ENCODE data around the gene EGF. TPM values are rescaled to one million over a fixed set of nuclear protein-coding genes. Genes with fewer than 3 reads are reported as not detected.
A peak's percentile ranks its signal among the peaks of the same experiment; 100 is the strongest.

Gene EGF
- total RNA-seq, 5 donors from 2014 or later (not counting 1 experiment from before 2014, with no cell fraction given): 0.20 TPM; not detected in 4

DNA sequence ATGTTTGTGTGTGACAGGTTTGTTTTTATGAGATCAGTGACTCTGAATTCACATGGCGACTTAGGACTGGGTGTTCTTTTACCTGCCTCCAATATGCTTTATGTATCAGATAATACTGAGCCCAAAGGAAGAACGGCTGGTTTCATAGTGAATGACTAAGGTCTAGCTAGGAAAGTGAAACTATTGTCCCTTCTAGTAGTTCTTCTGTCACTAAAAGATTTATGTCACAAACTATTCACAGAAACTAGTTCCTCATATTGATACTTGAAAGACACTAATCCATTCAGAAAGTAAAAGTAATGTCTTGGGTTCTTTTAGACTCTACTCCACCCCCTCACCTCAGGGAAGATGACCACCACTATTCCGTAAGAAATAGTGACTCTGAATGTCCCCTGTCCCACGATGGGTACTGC lies 81.7 kb downstream of the EGF start:
- CTCF ChIA-PET: interaction anchor here in 1 of 2 donors (1.1 kb wide), 1 partner anchor 9 kb away, joined by 3 read pairs; no protein-coding TSS in a partner anchor
- no peaks in the 10 kb centered on the region for H3K36me3 ChIP-seq (ENCODE audit: control insufficient read depth in 2 of 2, extremely low read depth in 1 of 2, insufficient read depth in 1 of 2, low read length in 1 of 2)
- Mint-ChIP-seq H3K4me3 (no peak overlapping the region), H3K9me3 (no peaks in the 10 kb centered on the region), H3K36me3 (no peaks in the 10 kb centered on the region), H3K27ac (no peak overlapping the region), H3K27me3 (peaks cover 3 to 7% of the 10 kb centered on the region in 2 donors), H3K4me1 (peaks cover 0 to 9% (median 0%) of the 10 kb centered on the region in 3 donors)
- H3K27ac ChIP-seq (ENCODE audit: low read length): no peak overlapping the region
- ATAC-seq (replicated peaks in 1 of 4): no peak
- no peak for DNase-seq
- no CpG with 5 or more reads among the region's 4 CpGs for WGBS (ENCODE audit: insufficient coverage)
- H3K4me3 ChIP-seq (ENCODE audit: control insufficient read depth in 1 of 2, extremely low read depth in 1 of 2, low read length in 1 of 2): no peak overlapping the region
- POLR2A ChIA-PET: interaction anchor here in 1 of 2 donors (0.6 kb wide), 1 partner anchor 175 kb away, joined by 3 read pairs; no protein-coding TSS in a partner anchor
- no peaks in the 10 kb centered on the region for H3K9me3 ChIP-seq
- H3K27me3 ChIP-seq (replicated peaks in 1 of 2; ENCODE audit: control insufficient read depth in 2 of 2, extremely low read depth in 1 of 2, insufficient read depth in 2 of 2, low read length in 1 of 2): no peaks in the 10 kb centered on the region
- H3K4me1 ChIP-seq (ENCODE audit: control insufficient read depth in 1 of 2, extremely low read depth in 1 of 2, insufficient read depth in 2 of 2, low read length in 2 of 2): no peaks in the 10 kb centered on the region

DNA sequence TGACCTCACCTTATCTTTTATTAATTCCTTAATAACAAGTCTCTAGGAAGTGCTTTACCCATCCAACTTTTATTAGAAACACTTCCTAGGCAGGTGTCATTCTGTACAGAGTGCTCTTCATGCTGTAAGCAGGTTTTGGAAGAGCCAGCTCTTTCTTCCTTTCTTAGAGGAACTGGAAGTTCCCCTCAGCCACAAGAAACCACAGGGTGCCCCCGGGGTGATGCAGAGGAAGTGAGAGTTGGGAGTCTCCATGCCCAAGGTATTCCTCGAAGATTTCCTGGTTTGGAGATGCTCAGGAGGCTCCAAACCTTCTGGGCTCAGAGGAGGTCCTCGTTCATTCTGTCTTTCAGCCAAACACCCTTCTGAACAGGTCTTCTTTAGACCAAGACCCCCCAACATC lies 83.8 kb downstream of the EGF start:
- no peaks in the 10 kb centered on the region for H3K36me3 Mint-ChIP-seq
- Histone ChIP-seq H3K27me3 (replicated peaks in 1 of 2; ENCODE audit: control insufficient read depth in 2 of 2, extremely low read depth in 1 of 2, insufficient read depth in 2 of 2, low read length in 1 of 2) (peaks cover 0 to 3% of the 10 kb centered on the region in 2 experiments), H3K36me3 (ENCODE audit: control insufficient read depth in 2 of 2, extremely low read depth in 1 of 2, insufficient read depth in 1 of 2, low read length in 1 of 2) (no peaks in the 10 kb centered on the region), H3K27ac (ENCODE audit: low read length) (no peak overlapping the region), H3K4me3 (ENCODE audit: control insufficient read depth in 1 of 2, extremely low read depth in 1 of 2, low read length in 1 of 2) (no peak overlapping the region), H3K4me1 (ENCODE audit: control insufficient read depth in 1 of 2, extremely low read depth in 1 of 2, insufficient read depth in 2 of 2, low read length in 2 of 2) (no peaks in the 10 kb centered on the region), H3K9me3 (no peaks in the 10 kb centered on the region)
- H3K9me3 Mint-ChIP-seq: no peaks in the 10 kb centered on the region
- no peak overlapping the region for H3K27ac Mint-ChIP-seq
- DNase-seq (peak in 1 of 35 experiments; percentile 4), ATAC-seq (replicated peaks in 1 of 4) (no peak)
- peaks cover 0 to 2% (median 0%) of the 10 kb centered on the region in 3 donors for H3K4me1 Mint-ChIP-seq
- peaks cover 3 to 11% of the 10 kb centered on the region in 2 donors for H3K27me3 Mint-ChIP-seq
- CTCF ChIA-PET: interaction anchor here (0.7 to 8.6 kb wide), 6 partner anchors 515 to 1136 kb away, joined by 3 to 86 read pairs (median 13); no protein-coding TSS in a partner anchor
- POLR2A ChIA-PET: no interaction called here
- H3K4me3 Mint-ChIP-seq: no peak overlapping the region
- no CpG with 5 or more reads among the region's 3 CpGs for WGBS (ENCODE audit: insufficient coverage)

DNA sequence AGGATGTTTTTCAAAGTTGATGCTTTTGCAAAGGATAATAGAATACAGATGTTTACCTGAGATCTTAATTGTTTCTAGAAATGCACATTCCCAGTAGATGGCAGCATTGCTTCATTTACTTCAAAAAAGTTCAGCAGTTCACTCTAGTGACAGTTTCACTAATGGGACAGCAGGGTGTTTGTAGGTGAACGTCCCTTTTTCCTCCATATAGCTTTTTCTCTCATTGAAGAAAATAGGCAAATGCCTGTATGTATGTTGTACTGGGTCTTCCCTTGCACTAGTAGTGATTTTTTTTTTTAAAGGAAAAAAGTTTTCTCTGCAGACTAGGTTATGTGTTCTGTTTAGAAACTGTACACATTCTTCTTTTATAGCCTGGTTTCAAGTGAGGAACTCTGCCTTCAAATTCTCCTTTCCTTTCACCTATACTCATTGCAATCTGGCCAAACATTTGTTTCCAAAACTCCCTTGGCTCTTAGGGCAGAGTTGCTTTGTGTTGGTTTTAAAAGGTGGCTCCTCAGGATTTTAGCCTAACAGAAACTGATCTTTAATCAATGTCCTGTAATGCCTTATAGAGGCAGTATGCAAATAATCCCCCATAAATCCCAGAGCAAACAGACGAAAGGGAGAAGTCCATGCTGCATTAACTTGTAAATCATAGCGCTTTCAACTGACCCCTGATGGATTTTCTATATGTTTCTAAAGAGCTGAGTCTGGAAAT lies 86.3 kb downstream of the EGF start:
- no peaks in the 10 kb centered on the region for H3K9me3 Mint-ChIP-seq
- peak in 13 of 35 experiments; percentile 0 to 84 (median 15) for DNase-seq
- POLR2A ChIA-PET: no interaction called here
- H3K36me3 Mint-ChIP-seq: no peaks in the 10 kb centered on the region
- Histone ChIP-seq H3K36me3 (ENCODE audit: control insufficient read depth in 2 of 2, extremely low read depth in 1 of 2, insufficient read depth in 1 of 2, low read length in 1 of 2) (no peaks in the 10 kb centered on the region), H3K9me3 (no peaks in the 10 kb centered on the region), H3K4me1 (ENCODE audit: control insufficient read depth in 1 of 2, extremely low read depth in 1 of 2, insufficient read depth in 2 of 2, low read length in 2 of 2) (no peaks in the 10 kb centered on the region), H3K27me3 (replicated peaks in 1 of 2; ENCODE audit: control insufficient read depth in 2 of 2, extremely low read depth in 1 of 2, insufficient read depth in 2 of 2, low read length in 1 of 2) (peaks cover 0 to 3% of the 10 kb centered on the region in 2 experiments), H3K4me3 (ENCODE audit: control insufficient read depth in 1 of 2, extremely low read depth in 1 of 2, low read length in 1 of 2) (no peak overlapping the region), H3K27ac (ENCODE audit: low read length) (no peak overlapping the region)
- ATAC-seq (replicated peaks in 1 of 4): peak; percentile 59 to 80 (median 68)
- WGBS (ENCODE audit: insufficient coverage): no CpG with 5 or more reads among the region's 3 CpGs
- peaks cover 3 to 9% of the 10 kb centered on the region in 2 donors for H3K27me3 Mint-ChIP-seq
- H3K27ac Mint-ChIP-seq: no peak overlapping the region
- CTCF ChIA-PET: interaction anchor here (0.6 to 8.6 kb wide), 13 partner anchors 8 to 929 kb away, joined by 3 to 86 read pairs (median 11); no protein-coding TSS in a partner anchor
- no peak overlapping the region for H3K4me3 Mint-ChIP-seq
- peaks cover 0 to 9% (median 0%) of the 10 kb centered on the region in 3 donors for H3K4me1 Mint-ChIP-seq

DNA sequence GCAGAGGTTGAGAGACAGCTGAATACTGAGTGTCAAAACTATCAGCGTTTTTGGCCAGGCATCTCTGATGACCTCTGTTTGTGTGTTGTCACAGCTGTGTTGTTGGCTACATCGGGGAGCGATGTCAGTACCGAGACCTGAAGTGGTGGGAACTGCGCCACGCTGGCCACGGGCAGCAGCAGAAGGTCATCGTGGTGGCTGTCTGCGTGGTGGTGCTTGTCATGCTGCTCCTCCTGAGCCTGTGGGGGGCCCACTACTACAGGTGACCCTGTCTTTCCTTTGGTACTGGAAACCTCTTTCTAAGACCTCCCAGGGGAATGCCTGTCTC lies 86.9 kb downstream of the EGF start:
- ATAC-seq (replicated peaks in 1 of 4) (no peak), DNase-seq (no peak)
- Histone ChIP-seq H3K27ac (ENCODE audit: low read length) (no peak overlapping the region), H3K4me1 (ENCODE audit: control insufficient read depth in 1 of 2, extremely low read depth in 1 of 2, insufficient read depth in 2 of 2, low read length in 2 of 2) (no peaks in the 10 kb centered on the region), H3K36me3 (ENCODE audit: control insufficient read depth in 2 of 2, extremely low read depth in 1 of 2, insufficient read depth in 1 of 2, low read length in 1 of 2) (no peaks in the 10 kb centered on the region), H3K9me3 (no peaks in the 10 kb centered on the region), H3K4me3 (ENCODE audit: control insufficient read depth in 1 of 2, extremely low read depth in 1 of 2, low read length in 1 of 2) (no peak overlapping the region), H3K27me3 (replicated peaks in 1 of 2; ENCODE audit: control insufficient read depth in 2 of 2, extremely low read depth in 1 of 2, insufficient read depth in 2 of 2, low read length in 1 of 2) (peaks cover 0 to 3% of the 10 kb centered on the region in 2 experiments)
- Mint-ChIP-seq H3K27me3 (peaks cover 3 to 9% of the 10 kb centered on the region in 2 donors), H3K27ac (no peak overlapping the region), H3K4me3 (no peak overlapping the region), H3K9me3 (no peaks in the 10 kb centered on the region), H3K36me3 (no peaks in the 10 kb centered on the region), H3K4me1 (peaks cover 0 to 9% (median 0%) of the 10 kb centered on the region in 3 donors)
- WGBS (ENCODE audit: insufficient coverage): 85% methylated on average over 7 of the region's 9 CpGs
- CTCF ChIA-PET: interaction anchor here (0.6 to 8.6 kb wide), 15 partner anchors 10 to 1427 kb away, joined by 3 to 86 read pairs (median 9); no protein-coding TSS in a partner anchor
- POLR2A ChIA-PET: no interaction called here

DNA sequence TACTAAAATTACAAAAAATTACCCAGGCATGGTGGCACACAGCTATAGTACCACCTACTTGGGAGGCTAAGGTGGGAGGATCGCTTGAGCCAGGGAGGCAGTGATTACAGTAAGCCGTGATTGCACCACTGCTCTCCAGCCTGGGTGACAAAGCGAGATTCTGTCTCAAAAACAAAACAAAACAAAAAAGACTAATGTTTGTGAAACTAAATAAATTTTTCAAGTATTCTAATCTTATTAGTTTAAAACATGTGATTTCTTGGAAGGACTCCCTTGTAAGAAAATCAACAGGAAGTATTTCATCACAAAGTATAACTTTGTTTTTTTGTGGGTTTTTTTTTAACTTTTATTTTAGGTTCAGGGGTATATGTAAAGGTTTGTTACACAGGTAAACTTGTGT lies 89.6 kb downstream of the EGF start:
- DNase-seq (no peak), ATAC-seq (replicated peaks in 1 of 4) (no peak)
- H3K36me3 ChIP-seq (ENCODE audit: control insufficient read depth in 2 of 2, extremely low read depth in 1 of 2, insufficient read depth in 1 of 2, low read length in 1 of 2): no peaks in the 10 kb centered on the region
- no peaks in the 10 kb centered on the region for H3K36me3 Mint-ChIP-seq
- H3K9me3 Mint-ChIP-seq: no peaks in the 10 kb centered on the region
- peaks cover 0 to 3% of the 10 kb centered on the region in 2 experiments for H3K27me3 ChIP-seq (replicated peaks in 1 of 2; ENCODE audit: control insufficient read depth in 2 of 2, extremely low read depth in 1 of 2, insufficient read depth in 2 of 2, low read length in 1 of 2)
- no peak overlapping the region for H3K27ac ChIP-seq (ENCODE audit: low read length)
- no peaks in the 10 kb centered on the region for H3K9me3 ChIP-seq
- H3K4me3 Mint-ChIP-seq: no peak overlapping the region
- POLR2A ChIA-PET: no interaction called here
- H3K4me3 ChIP-seq (ENCODE audit: control insufficient read depth in 1 of 2, extremely low read depth in 1 of 2, low read length in 1 of 2): no peak overlapping the region
- H3K27ac Mint-ChIP-seq: no peak overlapping the region
- CTCF ChIA-PET: interaction anchor here (0.7 to 8.6 kb wide), 12 partner anchors 8 to 531 kb away, joined by 3 to 86 read pairs (median 4); no protein-coding TSS in a partner anchor
- peaks cover 3 to 7% of the 10 kb centered on the region in 2 donors for H3K27me3 Mint-ChIP-seq
- peaks cover 0 to 9% (median 0%) of the 10 kb centered on the region in 3 donors for H3K4me1 Mint-ChIP-seq
- WGBS (ENCODE audit: insufficient coverage): no CpG with 5 or more reads among the region's 3 CpGs
- H3K4me1 ChIP-seq (ENCODE audit: control insufficient read depth in 1 of 2, extremely low read depth in 1 of 2, insufficient read depth in 2 of 2, low read length in 2 of 2): no peaks in the 10 kb centered on the region

DNA sequence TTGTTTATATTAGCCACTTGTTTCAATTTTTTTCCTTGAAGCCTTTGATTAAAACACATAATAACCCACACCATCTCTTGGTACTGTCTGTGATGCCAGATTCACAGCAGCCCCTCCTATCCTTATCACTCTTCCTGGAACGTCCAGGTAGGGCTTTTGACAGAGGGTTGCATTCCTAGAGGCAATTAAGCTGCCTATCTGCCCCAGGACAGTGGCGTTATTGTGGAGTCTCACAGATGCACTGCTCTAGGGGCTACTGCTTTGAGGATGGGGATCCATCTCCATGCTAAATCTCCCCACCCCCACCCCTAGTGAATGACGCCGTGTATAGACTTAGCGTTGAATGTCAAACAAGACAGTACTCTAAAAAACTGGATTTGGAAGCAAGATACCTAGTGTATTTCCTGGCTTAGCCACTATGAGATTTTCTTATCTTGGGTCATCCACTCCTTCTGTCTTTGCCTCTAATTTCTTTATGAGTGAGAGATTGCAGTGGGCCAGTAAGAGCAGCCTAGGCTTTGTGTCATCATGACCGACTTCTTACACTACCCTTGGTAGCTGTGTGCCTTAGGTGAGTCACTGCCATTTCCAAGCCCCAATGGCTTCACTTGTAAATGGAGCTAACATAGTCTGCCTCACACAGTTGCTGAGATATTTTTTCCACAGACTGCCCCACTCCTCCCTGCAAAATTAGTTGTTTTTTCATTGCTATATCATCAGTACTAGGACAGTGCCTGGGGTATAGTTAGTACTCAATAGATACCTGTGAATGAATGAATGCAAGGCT lies 90.9 kb downstream of the EGF start:
- Histone ChIP-seq H3K27me3 (replicated peaks in 1 of 2; ENCODE audit: control insufficient read depth in 2 of 2, extremely low read depth in 1 of 2, insufficient read depth in 2 of 2, low read length in 1 of 2) (peaks cover 0 to 3% of the 10 kb centered on the region in 2 experiments), H3K4me1 (ENCODE audit: control insufficient read depth in 1 of 2, extremely low read depth in 1 of 2, insufficient read depth in 2 of 2, low read length in 2 of 2) (no peaks in the 10 kb centered on the region), H3K36me3 (ENCODE audit: control insufficient read depth in 2 of 2, extremely low read depth in 1 of 2, insufficient read depth in 1 of 2, low read length in 1 of 2) (no peaks in the 10 kb centered on the region), H3K4me3 (ENCODE audit: control insufficient read depth in 1 of 2, extremely low read depth in 1 of 2, low read length in 1 of 2) (no peak overlapping the region), H3K27ac (ENCODE audit: low read length) (no peak overlapping the region), H3K9me3 (no peaks in the 10 kb centered on the region)
- Mint-ChIP-seq H3K4me3 (no peak overlapping the region), H3K36me3 (no peaks in the 10 kb centered on the region), H3K27ac (no peak overlapping the region), H3K9me3 (no peaks in the 10 kb centered on the region), H3K4me1 (peaks cover 0 to 12% (median 4%) of the 10 kb centered on the region in 3 donors), H3K27me3 (peaks cover 2 to 5% of the 10 kb centered on the region in 2 donors)
- 100% methylated on average over 2 of the region's 6 CpGs for WGBS (ENCODE audit: insufficient coverage)
- DNase-seq (no peak), ATAC-seq (replicated peaks in 1 of 4) (no peak)
- ChIA-PET POLR2A (no interaction called here), CTCF (interaction anchor here (0.7 to 8.6 kb wide), 8 partner anchors 234 to 590 kb away, joined by 3 to 86 read pairs (median 5); no protein-coding TSS in a partner anchor)

All from T-cell (primary cell).